GM18508 (cell line): ENCODE measurements around the gene RAP1GAP.

Experiments used
- ATAC-seq: cut with Tn5 transposase; IDR thresholded peaks from one replicate; pipeline ENCODE4 v1.9.1; 2021; ENCODE audit warnings: moderate number of reproducible peaks; ENCODE audit not compliant: insufficient read depth, unreplicated experiment

The RAP1GAP gene

DNA sequence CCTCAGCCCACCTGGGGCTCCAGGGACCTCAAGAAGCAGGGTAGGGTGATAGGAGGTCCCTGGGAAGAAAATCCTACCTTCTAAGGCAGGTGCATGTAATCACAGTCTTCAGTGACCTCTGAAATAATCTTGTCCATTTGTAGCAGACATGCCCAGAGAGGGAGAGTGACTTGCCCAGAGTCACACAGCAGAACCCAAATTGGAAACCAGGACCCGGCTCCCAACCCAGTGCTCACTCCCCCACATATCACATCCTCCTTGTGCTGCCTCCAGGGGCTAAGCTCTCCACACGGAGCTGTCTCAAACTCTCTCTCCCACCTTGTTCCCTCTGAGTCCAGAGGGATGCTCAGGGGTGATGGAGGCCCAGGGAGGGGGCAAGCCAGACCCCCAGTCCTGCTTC, 72.5 kb downstream of the RAP1GAP start:
- no peak for ATAC-seq

DNA sequence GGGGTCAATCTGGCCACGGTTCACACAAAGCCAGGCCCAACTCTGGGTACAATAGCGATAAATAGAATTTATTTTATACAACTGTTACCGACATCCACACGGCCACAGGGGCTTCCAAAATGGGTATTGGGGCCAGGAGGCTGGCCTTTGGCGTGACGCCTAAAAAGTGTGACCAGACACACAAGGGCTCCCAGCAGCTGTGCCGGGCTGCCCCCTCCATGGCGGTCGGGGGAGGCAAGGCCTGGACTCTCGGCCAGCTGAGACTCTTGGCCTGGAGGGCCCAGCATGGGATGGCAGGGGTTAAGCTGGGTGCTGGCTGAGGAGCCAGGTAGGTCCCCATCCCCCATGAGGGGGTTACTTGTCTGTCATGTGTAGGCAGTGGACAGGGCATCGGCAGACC, 73.0 kb downstream of the RAP1GAP start:
- ATAC-seq, result no peak

DNA sequence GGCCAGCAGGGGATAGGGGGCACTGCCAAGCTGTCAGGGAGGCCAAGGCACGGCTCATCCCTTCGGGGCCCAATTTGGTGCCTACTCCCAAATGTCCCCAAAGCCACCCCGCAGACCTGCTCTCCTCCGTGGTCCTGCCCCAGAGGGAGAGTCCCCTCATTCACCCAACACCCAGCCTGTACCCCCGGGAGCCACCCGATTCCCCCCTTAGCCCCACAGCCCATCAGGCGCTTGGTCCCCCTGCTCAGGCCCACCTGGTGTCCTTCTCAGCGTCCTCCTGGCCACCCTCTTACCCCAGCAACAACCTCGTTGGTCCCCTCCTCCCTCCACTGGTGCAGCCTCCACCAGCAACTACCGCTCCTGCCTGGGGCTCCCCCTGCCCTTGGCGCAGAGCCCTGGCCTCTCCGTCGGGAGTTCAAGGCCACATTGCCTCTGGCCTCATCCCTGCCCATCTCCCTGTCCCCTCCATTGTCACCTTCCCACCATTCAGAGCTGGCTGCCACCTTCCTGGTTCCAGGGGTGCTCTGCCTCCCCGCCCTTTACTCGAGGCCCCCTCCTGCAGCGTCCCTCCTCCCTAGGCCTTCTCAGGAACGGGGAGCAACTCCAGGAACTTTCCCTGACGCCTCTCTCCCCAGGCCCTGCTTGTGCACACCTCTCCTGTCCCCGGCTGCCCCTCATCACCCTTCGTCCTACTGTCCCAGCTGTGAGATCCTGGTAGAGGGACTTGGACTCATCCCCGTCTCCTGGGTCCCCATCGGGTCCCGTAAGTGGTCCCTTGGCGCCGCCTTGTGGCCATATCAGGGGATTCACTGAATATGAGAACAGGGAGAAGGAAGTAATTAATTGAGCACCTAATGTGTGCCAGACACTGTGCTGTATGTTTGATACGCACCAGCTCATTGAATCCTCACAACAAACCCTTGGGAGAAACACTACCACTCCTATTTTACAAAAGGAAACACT, 73.9 kb downstream of the RAP1GAP start:
- ATAC-seq, result no peak

DNA sequence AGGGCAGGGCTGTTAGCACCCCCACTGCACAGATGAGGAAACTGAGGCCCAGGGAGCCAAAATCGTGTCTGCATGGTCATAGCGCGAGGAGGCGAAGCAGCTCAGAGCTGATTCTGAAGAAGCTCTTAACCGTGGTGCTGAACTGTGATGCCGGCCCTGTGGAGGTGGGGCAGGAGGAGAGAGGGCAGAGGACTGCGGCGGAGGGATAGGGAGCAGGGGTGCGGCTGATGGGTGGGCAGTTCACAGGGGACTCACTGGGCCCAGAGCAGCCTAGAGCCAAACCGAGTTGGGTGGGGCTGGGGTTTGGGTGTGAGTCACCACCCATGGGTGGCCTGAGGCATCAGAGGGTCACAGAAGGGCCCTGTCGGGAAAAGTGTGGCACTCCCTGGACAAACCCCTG, 74.7 kb downstream of the RAP1GAP start:
- no peak for ATAC-seq

DNA sequence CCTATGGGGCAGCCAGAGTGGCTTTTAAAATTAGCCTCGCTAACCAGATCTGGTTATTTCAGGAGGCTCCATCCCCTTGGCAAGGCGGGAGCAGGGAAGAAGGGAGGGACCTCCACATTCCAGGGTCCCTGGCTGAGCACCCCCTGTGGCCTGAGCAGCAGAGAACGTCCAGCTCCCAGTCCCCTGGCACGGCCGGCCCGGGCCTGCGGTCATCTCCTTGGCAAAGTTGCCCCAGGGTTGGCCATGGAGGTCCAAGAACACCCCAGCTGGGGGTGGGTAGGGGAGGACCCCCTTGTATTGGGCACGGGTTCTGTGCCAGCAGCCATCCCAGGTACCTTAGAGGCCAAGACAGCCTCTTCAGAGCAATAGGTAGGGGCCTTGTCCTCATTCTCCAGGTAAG, 75.9 kb downstream of the RAP1GAP start:
- no peak for ATAC-seq

DNA sequence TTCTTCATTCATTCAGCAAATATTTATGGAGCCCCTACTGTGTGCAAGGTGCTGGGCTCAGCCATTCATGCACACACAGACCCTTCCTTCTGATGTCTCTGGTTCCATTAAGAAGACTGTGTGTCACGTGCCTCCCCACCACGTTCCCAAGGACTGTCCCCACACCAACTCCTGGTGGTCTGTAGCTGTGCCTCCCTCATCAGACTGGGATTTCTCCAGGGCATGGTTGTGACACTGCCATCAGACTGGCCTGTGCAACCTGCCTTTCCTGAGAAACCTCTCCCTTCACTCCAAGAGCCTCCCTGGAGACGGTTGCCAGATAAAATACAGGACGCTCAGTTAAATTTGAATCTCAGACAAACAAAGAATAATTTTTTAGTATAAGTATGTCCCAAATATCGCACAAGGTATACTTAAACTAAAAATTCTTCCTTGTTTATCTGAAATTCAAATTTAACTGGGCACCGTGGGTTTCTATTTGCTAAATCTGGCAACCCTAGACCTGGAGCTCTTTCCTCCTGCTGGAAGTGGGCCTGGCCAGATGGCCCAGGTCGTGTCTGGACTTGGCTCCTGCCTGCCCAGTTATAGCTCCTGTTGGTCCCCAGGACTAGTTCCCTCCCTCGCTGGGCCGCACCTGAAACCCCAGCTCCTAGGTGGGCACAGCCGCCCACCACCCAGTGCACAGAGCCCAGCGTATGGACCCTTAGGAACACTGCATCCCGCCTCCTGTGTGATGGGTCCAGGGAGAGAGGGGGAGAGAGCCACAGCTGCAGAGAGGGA, 76.9 kb downstream of the RAP1GAP start:
- no peak for ATAC-seq

DNA sequence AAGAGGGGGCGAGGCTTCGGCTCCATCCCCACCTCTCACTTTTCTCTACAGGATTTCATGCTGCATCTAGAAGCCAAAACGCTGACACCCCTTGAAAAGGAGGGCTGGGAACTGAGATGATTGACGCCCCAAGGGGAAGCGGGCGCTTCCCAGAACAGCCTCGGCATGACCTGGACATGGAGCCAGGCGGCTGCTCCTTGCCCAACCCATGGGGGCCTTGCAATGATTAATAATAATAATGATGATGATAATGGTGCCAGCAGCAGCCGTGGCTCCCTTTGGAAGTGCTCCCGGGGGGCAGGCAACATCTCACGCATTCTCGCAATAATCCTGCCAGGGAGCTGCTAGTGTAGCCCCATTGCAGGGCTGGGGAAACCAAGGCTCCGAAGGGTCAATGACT, 78.2 kb downstream of the RAP1GAP start:
- no peak for ATAC-seq

DNA sequence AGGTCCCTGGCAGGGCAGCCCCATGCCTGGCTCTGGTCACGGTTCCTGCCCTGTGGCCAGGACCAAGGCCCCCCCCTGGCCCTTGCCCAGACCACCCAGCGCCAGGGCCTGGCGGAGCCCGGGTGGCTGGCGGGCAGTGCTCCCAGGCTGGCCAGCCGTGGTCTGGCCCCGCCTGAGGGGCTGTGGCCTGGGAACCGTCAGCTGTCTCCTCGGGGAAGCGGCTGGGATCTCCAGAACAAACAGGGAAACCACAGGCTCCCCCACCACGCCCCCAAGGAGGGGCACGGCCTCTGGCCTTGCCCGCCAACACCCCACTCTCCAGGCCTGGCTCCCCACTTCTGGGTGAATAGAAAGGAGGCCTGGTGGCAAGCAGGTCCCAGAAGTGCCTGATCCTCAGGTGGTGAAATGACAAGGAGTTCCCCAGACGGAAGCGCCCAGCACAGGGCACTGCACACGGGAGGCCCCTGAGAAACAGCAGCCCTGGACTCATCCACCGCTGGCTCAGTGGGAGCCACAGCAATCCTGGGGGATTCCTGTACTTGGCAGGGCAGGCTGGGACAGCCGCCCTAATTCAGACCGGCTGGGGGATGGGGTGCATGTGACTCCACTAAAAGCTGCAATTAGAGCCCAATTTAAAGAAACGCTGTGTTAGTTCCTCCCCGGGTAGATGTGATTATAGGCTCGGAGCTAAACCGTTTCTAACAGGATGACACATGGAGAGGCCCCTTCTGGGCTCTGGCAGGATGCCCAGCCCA, 78.9 kb downstream of the RAP1GAP start:
- ATAC-seq, result no peak

DNA sequence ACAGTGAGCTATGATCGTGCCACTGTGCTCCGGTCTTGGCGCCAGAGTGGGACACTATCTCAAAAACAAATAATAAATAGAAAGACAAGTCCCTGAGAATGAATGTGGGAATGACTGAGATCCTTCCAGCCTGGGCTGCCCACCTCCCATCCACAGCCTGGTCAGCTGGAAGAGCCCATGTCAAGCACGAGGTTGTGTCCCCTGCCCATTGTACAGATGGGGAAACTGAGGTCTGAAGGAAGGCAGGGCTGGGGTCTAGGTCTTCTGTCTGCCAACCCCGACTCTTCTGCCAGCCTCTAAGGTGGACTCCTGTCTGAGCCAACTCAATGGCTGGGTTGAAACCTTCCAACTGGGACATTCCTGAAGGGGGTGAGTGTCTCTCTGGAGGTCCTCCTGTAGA, 79.5 kb downstream of the RAP1GAP start:
- ATAC-seq, result no peak

DNA sequence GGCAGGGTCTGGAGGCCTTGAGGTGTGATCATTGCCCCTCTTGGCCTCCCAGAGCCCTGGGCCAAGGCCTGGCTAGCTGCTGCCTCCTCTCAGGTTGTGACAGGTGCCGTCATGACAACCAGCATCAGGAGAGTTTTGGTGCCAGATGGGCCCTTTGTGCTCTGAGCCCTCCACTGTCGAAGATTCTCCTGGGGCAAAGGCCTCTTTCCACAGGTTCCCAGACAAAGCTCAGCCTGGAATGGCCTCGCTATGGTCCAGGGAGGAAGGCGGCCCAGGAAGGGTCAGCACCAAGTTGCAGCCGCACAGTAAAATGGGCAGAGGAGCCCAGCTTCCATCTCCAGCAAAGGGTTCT, 81.6 kb downstream of the RAP1GAP start:
- ATAC-seq, result no peak

DNA sequence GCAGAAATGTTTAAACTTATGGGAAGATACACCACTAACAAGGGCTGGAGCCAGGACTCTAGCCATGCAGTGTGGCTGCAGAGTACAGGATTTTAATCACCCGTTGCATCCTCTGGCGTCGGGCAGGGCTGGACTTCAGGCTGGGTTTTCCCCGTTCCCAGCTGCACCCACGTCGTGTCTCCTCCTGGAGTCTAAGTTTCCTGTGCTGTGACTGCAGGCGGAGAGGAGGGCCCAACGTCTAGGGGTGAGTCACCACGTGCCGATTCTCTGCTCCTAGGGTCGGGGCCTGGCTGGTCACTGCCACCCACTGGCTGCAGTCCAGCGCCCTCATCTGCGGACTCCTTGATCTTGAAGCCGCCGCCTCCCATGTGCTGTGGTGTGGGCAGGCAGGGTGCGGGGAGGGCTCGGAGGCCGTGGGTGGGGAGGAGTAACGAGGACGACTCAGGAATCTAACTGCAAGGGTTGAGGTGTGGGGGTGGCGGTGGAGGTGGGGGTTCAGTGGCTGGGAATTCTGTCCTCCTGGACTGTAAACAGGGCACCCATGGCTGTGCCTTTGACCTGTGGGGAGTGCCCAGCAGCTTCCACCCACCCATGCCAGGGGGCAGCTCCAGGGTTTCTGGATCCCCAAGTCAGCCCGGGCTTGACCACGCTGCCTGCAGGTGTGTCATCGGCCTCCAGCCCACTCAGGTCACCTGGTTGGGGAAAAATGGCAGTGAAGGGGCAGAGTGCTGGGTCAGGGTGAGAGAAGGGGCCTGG, 82.1 kb downstream of the RAP1GAP start:
- ATAC-seq, result no peak

DNA sequence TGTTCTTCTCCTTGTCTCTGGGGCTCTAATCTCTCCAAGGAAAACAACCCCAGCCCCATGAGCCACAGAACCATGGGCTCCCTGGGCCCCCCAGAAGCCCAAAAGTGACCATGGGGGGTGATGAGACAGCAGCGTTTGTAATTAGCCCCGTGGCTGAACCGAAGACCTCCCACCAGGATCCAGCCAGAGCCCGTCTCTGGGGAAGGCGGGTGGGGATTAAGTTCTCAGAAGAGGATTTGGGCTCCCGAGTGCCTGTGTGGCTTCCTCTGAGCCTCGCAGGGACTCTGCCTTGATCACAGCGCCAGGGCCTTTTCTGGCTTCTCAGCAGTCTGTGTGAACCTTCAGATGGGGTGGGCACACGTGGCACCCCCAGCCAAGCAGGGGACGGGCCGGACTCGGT, 82.9 kb downstream of the RAP1GAP start:
- ATAC-seq, result no peak

DNA sequence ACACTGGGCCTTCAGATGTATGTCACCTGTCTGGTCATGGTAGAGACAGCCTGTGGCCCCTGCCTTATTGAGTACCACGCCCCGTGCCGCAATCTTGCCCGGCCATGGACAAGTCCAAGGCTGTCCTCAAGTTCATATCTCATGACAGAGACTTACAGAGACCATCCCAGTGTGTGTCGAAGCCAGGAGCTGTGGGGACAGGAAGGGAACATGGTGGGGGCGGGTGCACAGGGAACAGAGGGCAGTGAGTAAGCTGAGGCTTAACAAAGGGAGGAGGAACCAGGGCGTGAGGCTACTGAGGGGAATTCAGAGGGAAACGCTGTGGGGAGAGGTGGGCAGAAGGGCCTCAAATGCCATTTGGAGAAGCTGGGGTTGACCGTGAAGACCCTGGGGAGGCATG, 84.1 kb downstream of the RAP1GAP start:
- no peak for ATAC-seq

DNA sequence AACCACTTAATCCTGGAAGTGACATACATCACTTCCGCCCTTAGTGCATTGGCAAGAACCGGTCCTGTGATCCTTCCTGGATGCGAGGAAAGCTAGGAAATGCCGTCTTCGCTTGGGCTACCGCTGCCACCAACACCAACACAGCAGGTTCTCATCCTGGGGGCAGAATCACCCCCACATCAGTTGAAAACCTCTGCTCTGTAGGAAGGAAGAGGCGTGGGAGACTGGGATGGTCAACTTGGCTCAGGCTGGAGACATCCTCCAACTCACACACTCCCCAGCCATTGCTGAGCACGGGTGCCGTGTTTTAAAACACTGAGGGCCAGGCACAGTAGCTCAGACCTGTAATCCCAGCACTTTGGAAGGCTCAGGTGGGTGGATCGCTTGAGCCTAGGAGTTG, 85.1 kb downstream of the RAP1GAP start:
- ATAC-seq, result no peak

DNA sequence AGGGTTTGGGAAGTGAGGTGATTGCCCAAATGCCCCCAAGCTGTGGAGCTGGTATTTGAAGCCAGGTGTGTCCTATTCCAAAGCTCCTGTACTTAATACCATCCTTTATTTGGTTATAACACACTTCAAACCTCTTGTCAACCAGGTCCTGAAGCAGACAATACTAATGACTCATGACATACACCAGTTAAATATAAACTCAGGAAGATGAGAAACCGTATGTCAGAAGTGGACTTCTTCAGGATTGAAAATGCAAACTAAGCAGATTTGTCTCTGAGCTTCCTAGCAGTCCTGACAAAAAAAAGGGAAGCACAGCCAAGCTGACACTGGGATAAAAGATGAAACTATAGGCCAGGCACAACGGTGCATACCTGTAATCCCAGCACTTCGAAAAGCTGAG, 89.4 kb downstream of the RAP1GAP start:
- ATAC-seq, result no peak

DNA sequence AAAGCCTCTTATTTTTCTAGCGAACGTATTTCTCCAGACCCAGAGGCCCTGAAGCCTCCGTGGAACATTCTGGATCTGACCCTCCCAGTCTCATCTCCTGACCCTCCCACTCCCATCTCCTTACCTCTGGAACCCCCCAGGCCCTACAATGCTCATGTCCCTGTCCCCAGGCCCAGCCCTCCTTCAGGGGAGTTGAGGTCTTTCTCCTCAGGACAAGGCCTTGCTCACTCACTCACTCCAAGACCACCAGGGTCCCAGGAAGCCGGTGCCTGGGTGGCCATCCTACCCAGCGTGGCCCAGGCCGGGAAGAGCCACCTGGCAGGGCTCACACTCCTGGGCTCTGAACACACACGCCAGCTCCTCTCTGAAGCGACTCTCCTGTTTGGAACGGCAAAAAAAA, 91.2 kb downstream of the RAP1GAP start:
- ATAC-seq, result no peak

DNA sequence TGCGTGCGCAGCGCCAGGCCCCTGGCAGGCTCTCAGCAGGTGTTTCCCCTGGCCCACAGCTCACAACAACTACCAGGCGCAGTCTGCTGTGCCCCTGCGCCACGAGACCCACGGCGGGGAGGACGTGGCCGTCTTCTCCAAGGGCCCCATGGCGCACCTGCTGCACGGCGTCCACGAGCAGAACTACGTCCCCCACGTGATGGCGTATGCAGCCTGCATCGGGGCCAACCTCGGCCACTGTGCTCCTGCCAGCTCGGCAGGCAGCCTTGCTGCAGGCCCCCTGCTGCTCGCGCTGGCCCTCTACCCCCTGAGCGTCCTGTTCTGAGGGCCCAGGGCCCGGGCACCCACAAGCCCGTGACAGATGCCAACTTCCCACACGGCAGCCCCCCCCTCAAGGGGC, 91.8 kb downstream of the RAP1GAP start:
- ATAC-seq, result no peak

DNA sequence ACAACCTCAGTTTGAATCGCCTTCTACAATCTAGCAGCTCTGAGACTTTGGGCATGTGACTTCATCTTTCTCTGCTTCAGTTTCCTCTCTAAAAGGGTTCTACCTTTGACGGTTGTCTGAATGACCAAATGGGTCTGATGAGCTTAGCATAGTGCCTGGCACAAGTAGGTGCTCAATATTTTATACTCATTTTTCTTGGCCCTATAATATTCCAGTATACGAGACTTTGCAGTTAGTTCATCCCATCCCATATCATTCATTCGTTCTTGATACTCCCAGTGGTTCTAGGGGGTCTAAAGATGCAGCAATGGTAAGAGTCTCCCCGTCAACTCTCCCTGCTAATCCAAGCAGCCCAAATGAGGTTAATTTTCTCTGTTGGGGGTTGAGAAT, 92.4 kb downstream of the RAP1GAP start:
- ATAC-seq, result no peak

DNA sequence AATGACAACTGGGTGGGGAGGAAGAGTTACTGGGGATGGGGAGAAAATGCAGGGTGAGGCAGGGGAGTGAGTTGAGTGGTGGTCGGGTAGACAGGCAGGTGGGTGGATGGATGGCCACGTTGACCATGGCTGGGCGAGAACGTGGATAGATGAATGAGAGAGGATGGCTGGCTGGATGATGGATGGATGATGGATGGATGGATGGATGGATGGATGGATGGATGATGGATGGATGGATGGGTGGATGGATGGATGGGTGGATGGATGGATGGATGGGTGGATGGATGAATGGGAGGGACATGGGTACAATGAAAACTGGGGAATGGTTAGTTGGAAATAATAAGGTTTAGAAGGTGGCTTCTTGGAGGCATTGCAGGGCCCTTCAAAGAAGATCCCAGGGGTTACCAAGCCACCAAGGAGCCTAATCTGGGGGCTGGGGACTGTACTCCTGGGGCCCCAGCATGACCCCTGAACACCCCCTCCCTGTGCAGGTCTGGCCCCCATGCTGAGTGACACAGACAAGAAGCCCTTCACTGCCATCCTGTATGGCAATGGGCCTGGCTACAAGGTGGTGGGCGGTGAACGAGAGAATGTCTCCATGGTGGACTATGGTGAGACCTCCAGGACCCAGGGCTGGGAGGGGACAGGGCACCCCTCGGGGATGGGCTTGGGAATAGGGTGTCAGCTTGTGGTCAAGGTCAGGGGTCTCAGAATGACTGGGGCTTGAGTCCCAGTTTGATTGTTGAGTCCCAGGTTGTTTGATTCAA, 92.9 kb downstream of the RAP1GAP start:
- no peak for ATAC-seq
